Activated T-cell treated with anti-CD3 and anti-CD28 coated beads, Interleukin-2, amount 50 U/mL, for 72 hours (primary cell): ENCODE results near the gene LRRIQ3. TPM values are rescaled to one million over a fixed set of nuclear protein-coding genes. Genes with fewer than 3 reads are reported as not detected.
"Not testable (repeated sequence)": the region's sequence is repeated elsewhere in the genome, so short reads cannot be mapped to it uniquely, and the experiment has no call there.

Experiments used
- ATAC-seq, 2 donors: fragments of 150-1000 bp; cut with Tn5 transposase; replicated peaks in 1 of 2; 2 replicates each; pipeline ENCODE4 v1.10.0; 2021; ENCODE audit warnings: moderate library complexity in 2 of 2, mild to moderate bottlenecking in 1 of 2
- DNase-seq, 2 donors: peaks; one replicate each; pipeline ENCODE4 v3.0.0; 2021 to 2022; ENCODE audit warnings: mixed read lengths in 1 of 2
- H3K27ac Mint-ChIP-seq: one replicate; pipeline ENCODE4 v1.8.0; 2022; ENCODE audit warnings: mild to moderate bottlenecking, moderate library complexity, mixed read lengths
- H3K27me3 Mint-ChIP-seq: one replicate; pipeline ENCODE4 v1.8.0; 2022; ENCODE audit warnings: low read depth, mixed read lengths
- H3K36me3 Mint-ChIP-seq, 2 donors: one replicate each; pipeline ENCODE4 v1.8.0; 2022; ENCODE audit warnings: mixed read lengths in 2 of 2, mild to moderate bottlenecking in 1 of 2; ENCODE audit not compliant: insufficient read depth in 2 of 2
- H3K4me1 Mint-ChIP-seq: one replicate; pipeline ENCODE4 v1.8.0; 2022; ENCODE audit warnings: low read depth, mixed read lengths
- H3K4me3 Mint-ChIP-seq, 2 donors: one replicate each; pipeline ENCODE4 v1.8.0; 2022; ENCODE audit warnings: mild to moderate bottlenecking in 2 of 2, mixed read lengths in 2 of 2, moderate library complexity in 2 of 2
- H3K9me3 Mint-ChIP-seq, 2 donors: one replicate each; pipeline ENCODE4 v1.8.0; 2022; ENCODE audit warnings: mixed read lengths in 2 of 2
- total RNA-seq, 2 donors: library from RNA; stranded (reverse); gene quantifications; one replicate each; pipeline ENCODE4 v1.2.3, GENCODE V29; 2022

LRRIQ3 gene
- total RNA-seq, 2 donors from 2014 or later = 0.82 to 2.3 TPM

DNA sequence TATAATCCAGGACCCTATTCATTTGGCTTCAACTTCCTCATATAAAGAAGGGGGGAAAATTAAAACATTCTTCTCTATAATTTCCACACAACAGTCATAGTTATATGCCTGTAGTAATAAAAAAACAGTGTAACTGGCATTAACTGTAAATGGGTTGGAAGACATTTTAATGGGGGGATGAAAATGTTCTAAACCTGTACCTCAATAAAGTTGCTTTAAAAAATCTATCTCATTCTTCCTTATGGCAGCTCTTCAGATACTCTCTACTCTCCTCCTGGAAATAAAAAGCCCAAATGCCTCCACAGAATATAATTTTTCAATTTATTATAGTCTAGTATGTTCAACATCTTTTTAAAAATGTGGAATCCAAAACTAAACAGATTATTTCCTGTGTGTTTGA lies 2.6 kb downstream of the LRRIQ3 start:
- Mint-ChIP-seq H3K36me3 (peaks cover under 1 to 1% of the 10 kb centered on the region in 2 donors), H3K9me3 (no peaks in the 10 kb centered on the region), H3K27me3 (no peaks in the 10 kb centered on the region), H3K4me3 (no peak overlapping the region), H3K27ac (no peak overlapping the region), H3K4me1 (peaks cover 12% of the 10 kb centered on the region)
- ATAC-seq (no peak), DNase-seq (no peak)

GRCh38 chr1:74193908-74194307 lies 4.1 kb downstream of the LRRIQ3 start:
- H3K36me3 Mint-ChIP-seq = peaks cover 3 to 8% of the 10 kb centered on the region in 2 donors
- H3K27me3 Mint-ChIP-seq = no peaks in the 10 kb centered on the region
- ATAC-seq = no peak
- no peak overlapping the region for H3K4me3 Mint-ChIP-seq
- no peak overlapping the region for H3K27ac Mint-ChIP-seq
- peaks cover 8% of the 10 kb centered on the region for H3K4me1 Mint-ChIP-seq
- no peak for DNase-seq
- peaks cover 2 to 3% of the 10 kb centered on the region in 2 donors for H3K9me3 Mint-ChIP-seq

- Mint-ChIP-seq H3K4me1 (no peaks in the 10 kb centered on the region), H3K27ac (no peak overlapping the region), H3K36me3 (no peaks in the 10 kb centered on the region), H3K4me3 (no peak overlapping the region), H3K9me3 (peaks cover 0 to 2% of the 10 kb centered on the region in 2 donors), H3K27me3 (no peaks in the 10 kb centered on the region)
- DNase-seq (no peak), ATAC-seq (no peak)
These were observed 17.5 kb downstream of the LRRIQ3 start for GRCh38 chr1:74180490-74180889.

DNA sequence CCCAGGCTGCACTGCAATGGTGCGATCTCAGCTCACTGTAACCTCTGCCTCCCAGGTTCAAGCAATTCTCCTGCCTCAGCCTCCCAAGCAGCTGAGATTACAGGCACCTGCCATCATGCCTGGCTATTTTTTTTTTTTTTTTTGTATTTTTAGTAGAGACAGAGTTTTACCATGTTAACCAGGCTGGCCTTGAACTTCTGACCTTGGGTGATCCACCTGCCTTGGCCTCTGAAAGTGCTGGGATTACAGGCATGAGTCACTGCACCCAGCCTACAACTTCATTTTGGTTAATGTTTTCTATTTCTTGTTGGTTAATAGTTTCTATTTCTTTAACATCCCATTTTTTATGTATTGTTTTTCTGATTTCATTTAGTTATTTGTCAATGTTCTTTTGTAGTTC lies 23.6 kb downstream of the LRRIQ3 start:
- H3K9me3 Mint-ChIP-seq, H3K36me3 Mint-ChIP-seq, ATAC-seq, H3K4me3 Mint-ChIP-seq, H3K27ac Mint-ChIP-seq, DNase-seq, H3K27me3 Mint-ChIP-seq, H3K4me1 Mint-ChIP-seq: not testable (repeated sequence)

DNA sequence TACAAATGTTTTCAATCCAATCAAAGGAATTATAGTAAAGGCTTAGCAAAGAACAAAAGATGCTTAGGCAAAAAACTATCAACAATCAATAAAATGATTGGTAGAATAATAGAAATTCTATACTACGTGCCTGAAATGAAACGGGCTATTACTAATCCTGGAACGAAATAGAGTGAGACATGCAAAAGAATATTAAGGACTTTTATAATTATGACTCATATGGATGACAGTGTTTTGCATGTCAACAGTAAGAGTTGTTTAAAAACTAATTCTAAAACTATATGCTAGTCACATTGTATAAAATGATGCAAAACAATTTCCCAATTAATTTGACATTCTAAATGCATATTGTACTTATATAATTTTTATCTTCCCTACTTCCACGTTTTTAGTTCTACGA lies 35.6 kb downstream of the LRRIQ3 start:
- ATAC-seq = no peak

GRCh38 chr1:74161497-74161896 lies 36.5 kb downstream of the LRRIQ3 start:
- no peak overlapping the region for H3K27ac Mint-ChIP-seq
- H3K9me3 Mint-ChIP-seq = peaks cover 3 to 4% of the 10 kb centered on the region in 2 donors
- H3K27me3 Mint-ChIP-seq = no peaks in the 10 kb centered on the region
- no peaks in the 10 kb centered on the region for H3K36me3 Mint-ChIP-seq
- ATAC-seq = no peak
- no peaks in the 10 kb centered on the region for H3K4me1 Mint-ChIP-seq
- DNase-seq = no peak
- H3K4me3 Mint-ChIP-seq = no peak overlapping the region

More for the DNA sequence above, 35.6 kb downstream of the LRRIQ3 start:
- no peak overlapping the region for H3K27ac Mint-ChIP-seq
- DNase-seq = no peak
- H3K9me3 Mint-ChIP-seq = peaks cover 3 to 4% of the 10 kb centered on the region in 2 donors
- no peaks in the 10 kb centered on the region for H3K27me3 Mint-ChIP-seq
- H3K4me3 Mint-ChIP-seq = no peak overlapping the region
- H3K4me1 Mint-ChIP-seq = no peaks in the 10 kb centered on the region
- no peaks in the 10 kb centered on the region for H3K36me3 Mint-ChIP-seq

DNA sequence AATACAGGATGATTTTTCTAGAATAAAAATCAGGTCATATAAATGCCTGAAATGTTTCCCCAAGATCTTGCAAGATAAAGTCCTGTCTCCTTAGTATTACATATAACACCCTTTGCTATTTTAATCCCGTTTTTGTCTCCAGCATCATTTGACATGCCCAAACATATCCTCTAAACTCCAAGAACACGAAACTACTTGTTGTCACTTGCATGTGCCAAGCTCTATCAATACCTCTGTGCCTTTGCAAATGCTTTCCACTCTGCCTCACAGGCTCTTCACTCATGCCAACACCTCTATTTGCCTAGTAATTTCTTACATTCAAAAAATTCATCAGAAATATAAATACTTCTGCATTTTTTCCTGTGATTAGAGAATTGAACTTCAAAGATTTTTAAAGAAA lies 37.9 kb downstream of the LRRIQ3 start:
- Mint-ChIP-seq H3K9me3 (no peaks in the 10 kb centered on the region), H3K36me3 (no peaks in the 10 kb centered on the region), H3K27ac (no peak overlapping the region), H3K4me3 (no peak overlapping the region), H3K4me1 (no peaks in the 10 kb centered on the region), H3K27me3 (no peaks in the 10 kb centered on the region)
- ATAC-seq (no peak), DNase-seq (no peak)

- Mint-ChIP-seq H3K4me3 (no peak overlapping the region), H3K27me3 (no peaks in the 10 kb centered on the region), H3K27ac (no peak overlapping the region), H3K36me3 (no peaks in the 10 kb centered on the region), H3K9me3 (no peaks in the 10 kb centered on the region), H3K4me1 (no peaks in the 10 kb centered on the region)
- no peak for DNase-seq
- ATAC-seq = no peak
These were observed 52.9 kb downstream of the LRRIQ3 start for GRCh38 chr1:74145086-74145485.

GRCh38 chr1:74117370-74117769 lies 80.6 kb downstream of the LRRIQ3 start:
- H3K9me3 Mint-ChIP-seq, H3K4me1 Mint-ChIP-seq, H3K27me3 Mint-ChIP-seq, H3K27ac Mint-ChIP-seq, H3K4me3 Mint-ChIP-seq, DNase-seq, ATAC-seq, H3K36me3 Mint-ChIP-seq: not testable (repeated sequence)

GRCh38 chr1:74113333-74113732 lies 84.6 kb downstream of the LRRIQ3 start:
- ATAC-seq (no peak), DNase-seq (no peak)
- Mint-ChIP-seq H3K9me3 (no peaks in the 10 kb centered on the region), H3K27ac (no peak overlapping the region), H3K4me1 (no peaks in the 10 kb centered on the region), H3K27me3 (no peaks in the 10 kb centered on the region), H3K4me3 (no peak overlapping the region), H3K36me3 (no peaks in the 10 kb centered on the region)

- Mint-ChIP-seq H3K27me3 (no peaks in the 10 kb centered on the region), H3K36me3 (no peaks in the 10 kb centered on the region), H3K4me3 (no peak overlapping the region), H3K4me1 (no peaks in the 10 kb centered on the region), H3K9me3 (peaks cover 2% of the 10 kb centered on the region in 2 donors), H3K27ac (no peak overlapping the region)
- ATAC-seq (no peak), DNase-seq (no peak)
These were observed 90.6 kb downstream of the LRRIQ3 start for GRCh38 chr1:74107394-74107793.

GRCh38 chr1:74091371-74091770 lies 106.6 kb downstream of the LRRIQ3 start:
- H3K27ac Mint-ChIP-seq = no peak overlapping the region
- peaks cover 0 to 1% of the 10 kb centered on the region in 2 donors for H3K36me3 Mint-ChIP-seq
- ATAC-seq (no peak), DNase-seq (no peak)
- H3K4me1 Mint-ChIP-seq = no peaks in the 10 kb centered on the region
- peaks cover 2% of the 10 kb centered on the region in 2 donors for H3K9me3 Mint-ChIP-seq
- no peaks in the 10 kb centered on the region for H3K27me3 Mint-ChIP-seq
- no peak overlapping the region for H3K4me3 Mint-ChIP-seq

DNA sequence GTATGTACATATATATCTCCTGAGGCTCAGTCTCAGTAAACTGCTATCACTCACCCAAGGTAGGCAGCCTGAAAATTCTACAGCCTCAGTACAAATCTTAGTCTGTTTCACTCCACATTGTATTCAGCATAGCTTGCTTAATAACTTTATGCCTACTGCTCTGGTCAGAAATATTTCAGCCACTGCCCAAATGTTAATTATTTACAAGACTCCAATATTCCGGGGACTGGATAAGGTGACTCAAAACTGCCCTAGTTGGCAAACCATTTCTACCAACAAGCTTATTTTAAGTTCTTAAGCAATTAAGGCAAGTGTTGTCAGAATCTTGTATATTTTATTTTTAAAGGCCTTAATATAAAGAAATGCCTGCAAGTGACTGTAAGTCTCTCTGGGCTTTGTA lies 114.8 kb downstream of the LRRIQ3 start:
- no peak overlapping the region for H3K27ac Mint-ChIP-seq
- DNase-seq = no peak
- H3K4me3 Mint-ChIP-seq = no peak overlapping the region
- H3K4me1 Mint-ChIP-seq = no peaks in the 10 kb centered on the region
- no peaks in the 10 kb centered on the region for H3K27me3 Mint-ChIP-seq
- ATAC-seq = no peak
- H3K36me3 Mint-ChIP-seq = no peaks in the 10 kb centered on the region
- no peaks in the 10 kb centered on the region for H3K9me3 Mint-ChIP-seq

- H3K27me3 Mint-ChIP-seq = no peaks in the 10 kb centered on the region
- H3K4me3 Mint-ChIP-seq = no peak overlapping the region
- ATAC-seq (no peak), DNase-seq (no peak)
- H3K27ac Mint-ChIP-seq = no peak overlapping the region
- H3K9me3 Mint-ChIP-seq = peaks cover 5 to 6% of the 10 kb centered on the region in 2 donors
- H3K4me1 Mint-ChIP-seq = no peaks in the 10 kb centered on the region
- H3K36me3 Mint-ChIP-seq = no peaks in the 10 kb centered on the region
These were observed 132.9 kb downstream of the LRRIQ3 start for GRCh38 chr1:74065081-74065480.
